Stimulated activated CD4-positive, alpha-beta T cell treated with anti-CD3 and anti-CD28 coated beads, Interleukin-4, amount 100 ng/mL, for 1 hour (primary cell): ENCODE data around the gene YES1.
"Not testable (repeated sequence)": the region's sequence is repeated elsewhere in the genome, so short reads cannot be mapped to it uniquely, and the experiment has no call there.

ENCODE experiments used
- DNase-seq: peaks from one replicate; pipeline ENCODE4 v3.0.0-alpha.2; 2020

YES1 gene

DNA sequence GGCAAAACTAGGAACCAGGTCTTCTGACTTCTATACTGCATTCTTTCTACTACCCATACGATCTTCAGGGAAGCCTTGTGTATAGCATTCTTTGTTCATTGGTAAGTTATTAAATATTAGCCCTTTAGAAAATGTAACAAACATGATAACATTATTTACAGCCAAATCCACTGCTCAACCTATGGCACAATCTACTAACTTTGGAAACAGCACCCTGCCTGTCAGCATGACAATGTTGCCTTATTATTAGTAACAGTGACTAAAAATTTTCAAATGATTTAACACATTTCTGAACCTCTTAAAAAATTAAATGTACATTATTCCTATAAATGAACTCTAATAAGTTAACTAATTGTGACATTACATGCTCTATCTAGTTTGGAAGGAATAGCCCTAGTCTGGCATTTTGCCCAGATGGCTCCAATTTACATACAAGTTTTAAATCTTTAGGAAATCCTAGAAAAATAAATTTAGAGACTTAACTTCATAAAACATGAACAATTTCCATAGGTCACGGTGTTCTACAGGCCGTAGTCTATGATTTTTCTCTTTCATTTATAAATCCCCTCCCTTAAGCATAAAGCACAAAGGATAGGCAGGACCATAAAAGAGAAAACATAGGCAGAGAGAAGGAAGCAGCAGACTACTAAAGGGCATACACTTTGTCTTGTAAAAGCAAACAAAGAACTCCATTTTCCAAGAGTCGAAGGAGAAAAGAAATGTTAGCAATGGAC lies 33.7 kb downstream of the YES1 start:
- no peak for DNase-seq

- no peak for DNase-seq
Measured at GRCh38 chr18:777021-777420, 35.0 kb downstream of the YES1 start.

- not testable (repeated sequence) for DNase-seq
Measured at GRCh38 chr18:776044-776443, 36.0 kb downstream of the YES1 start.

- no peak for DNase-seq
Measured at GRCh38 chr18:774811-775210, 37.2 kb downstream of the YES1 start.

GRCh38 chr18:773980-774624 lies 37.9 kb downstream of the YES1 start:
- no peak for DNase-seq

- DNase-seq, result no peak
Measured at GRCh38 chr18:770583-770961, 41.5 kb downstream of the YES1 start.

- DNase-seq, result no peak
Measured at GRCh38 chr18:767961-768360, 44.1 kb downstream of the YES1 start.

GRCh38 chr18:767084-767882 lies 44.8 kb downstream of the YES1 start:
- no peak for DNase-seq

DNA sequence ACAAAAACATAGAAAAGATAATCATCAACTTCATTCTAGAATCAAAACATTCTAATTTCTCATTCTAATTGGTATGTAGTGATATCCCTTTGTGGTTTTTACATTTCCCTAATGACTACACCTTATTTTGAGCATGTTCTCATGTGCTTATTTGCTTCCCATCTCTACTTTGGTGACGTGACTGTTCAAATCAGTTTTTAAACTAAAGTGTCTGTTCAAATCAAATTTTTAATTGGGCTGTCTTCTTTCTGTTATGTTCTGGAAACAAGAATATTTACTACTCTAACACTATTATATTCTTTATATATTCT lies 45.5 kb downstream of the YES1 start:
- no peak for DNase-seq

- no peak for DNase-seq
Measured at GRCh38 chr18:765764-766549, 46.1 kb downstream of the YES1 start.

DNA sequence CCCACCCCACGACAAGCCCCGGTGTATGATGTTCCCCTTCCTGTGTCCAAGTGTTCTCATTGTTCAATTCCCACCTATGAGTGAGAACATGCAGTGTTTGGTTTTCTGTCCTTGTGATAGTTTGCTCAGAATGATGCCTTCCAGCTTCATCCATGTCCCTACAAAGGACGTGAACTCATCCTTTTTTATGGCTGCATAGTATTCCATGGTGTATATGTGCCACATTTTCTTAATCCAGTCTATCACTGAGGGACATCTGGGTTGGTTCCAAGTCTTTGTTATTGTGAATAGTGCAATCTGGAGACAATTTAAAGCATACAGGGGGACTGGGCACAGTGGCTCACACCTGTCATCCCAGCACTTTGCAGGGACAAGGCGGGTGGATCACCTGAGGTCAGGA lies 52.2 kb downstream of the YES1 start:
- not testable (repeated sequence) for DNase-seq

GRCh38 chr18:755506-755905 lies 56.5 kb downstream of the YES1 start:
- DNase-seq, result no peak

DNA sequence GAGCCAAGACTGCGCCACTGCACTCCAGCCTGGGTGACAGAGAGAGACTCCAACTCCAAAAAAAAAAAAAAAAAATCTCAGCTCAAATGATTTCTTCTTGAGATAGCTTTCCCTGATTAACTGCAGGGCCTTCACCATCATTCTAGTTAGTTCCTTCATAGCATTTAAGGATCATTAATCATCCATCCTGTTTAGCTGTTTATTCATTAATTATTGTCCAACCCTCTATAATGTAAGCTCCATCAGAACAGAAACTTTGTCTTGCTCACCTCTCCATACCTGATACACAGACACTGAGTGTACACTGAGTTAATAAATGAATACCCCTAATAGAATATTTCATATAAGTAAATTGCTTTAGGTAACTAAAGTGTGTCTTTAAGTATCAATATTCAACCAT lies 57.4 kb downstream of the YES1 start:
- DNase-seq, result no peak

- DNase-seq, result no peak
Measured at GRCh38 chr18:750456-750855, 61.6 kb downstream of the YES1 start.

- DNase-seq, result no peak
Measured at GRCh38 chr18:744832-745597, 67.0 kb downstream of the YES1 start.

- no peak for DNase-seq
Measured at GRCh38 chr18:741931-742512, 70.0 kb downstream of the YES1 start.

GRCh38 chr18:732371-732770 lies 79.7 kb downstream of the YES1 start:
- no peak for DNase-seq

- no peak for DNase-seq
Measured at GRCh38 chr18:731185-731584, 80.9 kb downstream of the YES1 start.

- DNase-seq, result no peak
Measured at GRCh38 chr18:730692-731091, 81.3 kb downstream of the YES1 start.

DNA sequence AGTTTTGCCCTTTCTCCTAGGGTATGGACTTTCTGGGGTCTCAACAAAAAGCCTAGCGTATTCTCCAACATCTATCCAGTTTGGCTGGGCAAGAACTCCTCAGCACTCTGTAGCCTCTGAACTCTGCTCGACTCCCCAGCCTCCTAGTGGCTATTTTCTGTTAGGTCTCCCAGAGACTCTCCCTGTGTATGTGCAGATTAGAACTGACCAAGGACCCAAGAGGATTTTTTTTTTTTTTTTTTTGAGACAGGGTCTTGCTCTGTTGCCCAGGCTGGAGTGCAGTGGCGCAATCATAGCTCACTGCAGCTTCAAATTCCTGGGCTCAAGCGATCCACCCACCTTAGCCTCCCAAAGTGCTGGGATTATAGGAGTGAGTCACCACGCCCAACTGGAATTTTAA lies 81.9 kb downstream of the YES1 start:
- not testable (repeated sequence) for DNase-seq

DNA sequence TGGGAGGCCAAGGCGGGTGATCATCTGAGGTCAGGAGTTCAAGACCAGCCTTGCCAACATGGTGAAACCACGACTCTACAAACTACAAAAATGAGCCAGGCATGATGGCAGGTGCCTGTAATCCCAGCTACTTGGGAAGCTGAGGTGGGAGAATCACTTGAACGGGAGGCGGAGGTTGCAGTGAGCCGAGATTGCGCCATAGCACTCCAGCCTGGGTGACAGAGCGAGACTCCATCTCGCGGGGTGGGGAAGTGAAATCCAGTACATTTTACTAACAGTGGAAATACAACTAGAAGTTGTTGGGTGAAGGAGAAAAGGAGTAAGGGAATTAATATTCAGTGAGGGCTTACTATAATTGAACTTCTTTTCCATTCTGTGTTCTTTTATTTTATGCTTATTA lies 86.4 kb downstream of the YES1 start:
- no peak for DNase-seq

DNA sequence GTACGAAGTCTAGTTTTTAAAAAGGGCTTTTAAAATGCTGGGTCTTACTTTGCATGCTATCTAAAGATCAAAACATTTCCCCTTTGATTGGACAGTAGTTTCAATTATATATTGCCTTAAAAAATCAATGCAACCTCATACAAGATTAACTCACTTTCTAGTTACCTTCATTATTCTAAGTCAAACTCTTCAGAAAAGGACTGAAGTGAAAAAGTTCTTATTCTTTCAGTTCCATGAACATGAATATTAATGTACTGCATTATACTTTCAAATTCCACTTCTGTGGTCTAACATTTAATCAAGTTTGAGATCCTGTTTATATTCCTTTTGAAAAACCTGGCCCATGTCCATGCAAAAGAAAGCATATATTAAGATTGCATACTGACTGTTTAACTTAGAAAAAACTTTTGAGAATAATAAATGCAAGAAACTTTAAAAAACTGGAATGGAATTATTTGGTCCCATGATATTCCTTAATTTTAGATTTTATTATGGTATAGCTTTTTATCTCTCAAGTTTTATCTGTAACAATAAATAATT lies 88.4 kb downstream of the YES1 start:
- no peak for DNase-seq
